HAP-1 (cell line): ENCODE measurements around the gene SUPT5H.

Experiments used
- DNase-seq, 2 experiments: peaks; one replicate each; pipeline ENCODE4 v3.0.0-alpha.2; 2016 to 2020; ENCODE audit warnings: low spot score in 2 of 2
- H3K27me3 ChIP-seq: fragments of 250-450 bp; sonication (Bioruptor Pico); 2 replicates; pipeline ENCODE4 v1.5.1; 2020; ENCODE audit warnings: low read depth, mild to moderate bottlenecking, moderate library complexity
- H3K36me3 ChIP-seq: fragments of 250-450 bp; sonication (Bioruptor Pico); replicated peaks from 2 replicates; pipeline ENCODE4 v1.5.1; 2020; ENCODE audit warnings: mild to moderate bottlenecking
- H3K4me1 ChIP-seq: fragments of 250-450 bp; sonication (Bioruptor Pico); 2 replicates; pipeline ENCODE4 v1.5.1; 2020; ENCODE audit warnings: mild to moderate bottlenecking
- H3K4me3 ChIP-seq: fragments of 250-450 bp; sonication (Bioruptor Pico); 2 replicates; pipeline ENCODE4 v1.5.1; 2020; ENCODE audit warnings: mild to moderate bottlenecking, moderate library complexity
- H3K9me3 ChIP-seq: fragments of 250-450 bp; sonication (Bioruptor Pico); 2 replicates; pipeline ENCODE4 v1.5.1; 2020; ENCODE audit warnings: mild to moderate bottlenecking, moderate library complexity
- in situ Hi-C: fragments of 300-500 bp; cut with MboI; formaldehyde crosslinking; loops from 3 replicates; pipeline ENCODE4 v1.14.3; 2020; ENCODE audit warnings: low sequenced_read_pairs, inconsistent platforms, mixed read lengths

Gene SUPT5H

DNA sequence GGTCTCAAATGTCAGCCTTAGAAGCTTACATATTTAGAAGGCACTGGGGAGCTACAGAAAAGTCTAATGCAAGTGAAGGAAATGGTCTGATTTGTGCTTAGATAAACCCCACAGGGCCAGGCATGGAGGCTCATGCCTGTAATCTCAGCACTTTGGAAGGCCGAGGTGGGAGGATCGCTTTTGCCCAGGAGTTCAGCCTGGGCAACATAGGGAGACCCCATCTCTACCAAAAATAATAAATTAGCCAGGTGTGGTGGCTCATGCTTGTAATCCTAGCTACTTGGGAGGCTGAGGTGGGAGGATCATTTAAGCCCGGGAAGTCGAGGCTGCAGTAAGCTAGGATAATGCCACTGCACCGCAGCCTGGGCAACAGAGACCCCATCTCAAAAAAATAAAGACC is 50.7 kb downstream of the SUPT5H start:
- in situ Hi-C loops: no loop called here
- Histone ChIP-seq H3K4me1 (peaks cover 11% of the 10 kb centered on the region), H3K27me3 (no peaks in the 10 kb centered on the region), H3K9me3 (no peaks in the 10 kb centered on the region), H3K4me3 (no peak overlapping the region), H3K36me3 (no peaks in the 10 kb centered on the region; the same call in 1 of the 2 replicates)
- no peak for DNase-seq

DNA sequence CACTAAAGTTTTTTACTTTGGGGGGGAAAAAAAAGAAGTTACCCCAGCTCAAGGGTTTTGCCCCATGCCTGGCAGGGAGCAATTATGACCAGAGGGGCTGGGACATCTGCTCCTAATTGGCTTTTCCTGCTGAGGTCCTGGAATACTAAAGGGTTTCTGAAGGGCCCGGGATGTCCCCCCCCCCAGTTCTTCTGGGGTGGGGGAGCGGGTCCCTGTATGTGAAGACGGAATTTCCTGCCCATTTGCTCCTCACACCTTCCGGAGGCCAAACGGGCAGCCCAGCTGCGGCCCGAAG is 52.3 kb downstream of the SUPT5H start:
- in situ Hi-C loops: no loop called here
- DNase-seq: no peak
- no peaks in the 10 kb centered on the region for H3K27me3 ChIP-seq
- no peaks in the 10 kb centered on the region for H3K36me3 ChIP-seq
- peaks cover 11% of the 10 kb centered on the region for H3K4me1 ChIP-seq
- no peaks in the 10 kb centered on the region; the same call in 1 of the 2 replicates for H3K9me3 ChIP-seq
- peak overlapping the region; percentile 6 for H3K4me3 ChIP-seq

DNA sequence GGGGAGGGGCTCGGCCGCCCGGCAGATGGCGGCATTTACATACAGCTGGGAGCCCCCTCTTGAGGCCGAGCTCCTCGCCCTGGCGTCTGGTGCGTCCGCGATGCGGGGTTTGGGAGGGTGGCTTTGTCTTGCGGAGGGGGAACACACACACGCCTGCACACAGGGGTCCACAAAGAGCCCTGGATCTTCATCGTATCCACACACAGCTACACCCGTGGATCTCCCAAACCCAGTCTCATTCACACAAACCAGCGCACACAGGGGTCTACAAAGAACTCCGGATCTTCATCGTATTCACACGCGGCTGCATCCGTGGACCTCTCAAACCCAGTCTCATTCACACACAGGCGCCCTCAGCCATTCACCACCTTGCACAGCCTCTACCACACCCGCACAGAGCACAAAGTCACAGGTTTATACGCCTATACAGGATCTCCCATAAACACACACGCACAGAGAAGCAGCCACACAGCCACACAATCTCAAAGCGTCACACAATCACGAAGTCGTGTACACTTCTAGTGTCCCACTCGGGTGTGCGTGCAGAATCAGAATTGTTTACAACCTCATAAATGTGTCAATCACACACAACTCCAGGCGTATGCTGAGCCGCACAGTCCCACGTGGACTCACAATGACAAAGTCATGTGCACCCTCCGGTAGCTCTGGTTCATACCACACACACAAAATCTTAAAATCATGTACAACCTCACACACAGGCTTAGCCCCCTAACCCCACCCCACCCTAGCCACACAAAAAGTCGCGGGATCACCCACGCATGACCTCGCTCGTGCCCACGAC is 52.8 kb downstream of the SUPT5H start:
- no peaks in the 10 kb centered on the region for H3K36me3 ChIP-seq
- H3K4me3 ChIP-seq: peak overlapping the region; percentile 6
- H3K4me1 ChIP-seq: peaks cover 11% of the 10 kb centered on the region
- peak; percentile 59 to 79 for DNase-seq
- H3K27me3 ChIP-seq: no peaks in the 10 kb centered on the region
- no peaks in the 10 kb centered on the region; the same call in 1 of the 2 replicates for H3K9me3 ChIP-seq
- in situ Hi-C loops: no loop called here

DNA sequence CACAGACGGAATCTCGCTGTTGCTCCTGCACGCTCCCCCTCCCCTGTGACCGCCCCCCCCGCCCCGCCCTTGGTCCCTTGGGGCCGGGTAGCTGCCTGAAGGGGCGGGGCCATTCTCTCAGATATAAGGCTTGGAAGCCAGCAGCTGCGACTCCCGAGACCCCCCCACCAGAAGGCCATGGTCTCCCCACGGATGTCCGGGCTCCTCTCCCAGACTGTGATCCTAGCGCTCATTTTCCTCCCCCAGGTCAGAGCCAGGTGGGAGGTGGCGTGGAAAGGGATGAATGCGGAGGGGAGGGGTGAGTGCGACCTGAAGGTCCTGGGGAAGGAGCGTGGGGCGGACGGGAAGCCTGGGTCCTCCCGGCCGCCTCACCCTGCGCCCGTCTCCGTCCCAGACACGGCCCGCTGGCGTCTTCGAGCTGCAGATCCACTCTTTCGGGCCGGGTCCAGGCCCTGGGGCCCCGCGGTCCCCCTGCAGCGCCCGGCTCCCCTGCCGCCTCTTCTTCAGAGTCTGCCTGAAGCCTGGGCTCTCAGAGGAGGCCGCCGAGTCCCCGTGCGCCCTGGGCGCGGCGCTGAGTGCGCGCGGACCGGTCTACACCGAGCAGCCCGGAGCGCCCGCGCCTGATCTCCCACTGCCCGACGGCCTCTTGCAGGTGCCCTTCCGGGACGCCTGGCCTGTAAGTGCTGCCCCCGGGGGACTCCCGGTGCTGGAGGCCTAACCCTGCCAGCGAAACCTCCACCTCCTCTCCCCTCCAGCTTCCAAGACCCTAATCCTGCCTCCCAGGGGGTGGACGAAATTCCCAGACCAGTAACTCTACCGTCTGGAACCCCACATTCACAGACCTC is 53.6 kb downstream of the SUPT5H start, which contains the start of gene DLL3:
Gene DLL3, plus strand, starts transcription at position 150 of the 845 bp plus-strand sequence. Its CDS starts 28 bp downstream, at position 178.
- H3K27me3 ChIP-seq: no peaks in the 10 kb centered on the region
- H3K4me1 ChIP-seq: peaks cover 11% of the 10 kb centered on the region
- no peaks in the 10 kb centered on the region; the same call in 1 of the 2 replicates for H3K9me3 ChIP-seq
- in situ Hi-C loops: no loop called here
- peak in 1 of 2 experiments; percentile 56 for DNase-seq
- H3K4me3 ChIP-seq: peak within 1 kb of the TSS; percentile 6
- no peaks in the 10 kb centered on the region for H3K36me3 ChIP-seq

DNA sequence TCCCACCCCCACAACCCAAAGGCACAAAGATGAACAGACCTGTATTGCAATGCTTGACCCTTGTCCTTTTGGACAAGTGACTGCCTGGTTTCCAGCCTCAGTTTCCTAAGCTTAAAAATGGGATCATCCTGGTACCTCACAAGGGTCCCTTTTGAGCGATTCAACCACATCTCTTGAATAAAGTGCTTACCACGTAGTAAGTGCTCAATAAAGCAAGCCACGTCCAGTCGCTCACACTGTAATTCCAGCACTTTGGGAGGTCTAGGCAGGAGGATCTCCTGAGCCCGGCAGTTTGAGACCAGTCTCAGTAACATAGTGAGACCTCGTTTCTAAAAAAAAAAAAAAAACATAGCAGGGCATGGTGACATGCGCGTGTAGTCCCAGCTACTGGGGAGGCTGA is 54.5 kb downstream of the SUPT5H start:
- Histone ChIP-seq H3K4me3 (no peak overlapping the region), H3K36me3 (no peaks in the 10 kb centered on the region), H3K27me3 (no peaks in the 10 kb centered on the region), H3K4me1 (peaks cover 11% of the 10 kb centered on the region), H3K9me3 (no peaks in the 10 kb centered on the region; the same call in 1 of the 2 replicates)
- in situ Hi-C loops: no loop called here
- DNase-seq: no peak

DNA sequence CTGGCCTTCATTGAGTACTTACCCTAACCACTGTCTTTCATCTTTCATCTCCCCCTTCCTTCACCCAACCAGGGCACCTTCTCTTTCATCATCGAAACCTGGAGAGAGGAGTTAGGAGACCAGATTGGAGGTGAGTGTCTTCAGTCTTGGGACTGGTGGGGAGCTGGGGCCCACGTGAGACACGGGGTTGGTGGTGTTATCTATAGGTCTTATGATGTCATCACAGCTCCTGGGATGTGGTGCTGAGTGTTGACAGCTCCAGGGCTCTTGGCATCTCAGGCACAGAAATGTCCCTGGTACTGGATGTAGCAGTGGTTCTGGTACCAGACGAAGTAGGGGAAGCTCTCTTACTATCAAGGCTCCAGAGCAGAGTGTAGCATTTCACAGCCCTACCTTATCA is 55.2 kb downstream of the SUPT5H start:
- Histone ChIP-seq H3K4me1 (peaks cover 11% of the 10 kb centered on the region), H3K4me3 (no peak overlapping the region), H3K27me3 (no peaks in the 10 kb centered on the region), H3K9me3 (no peaks in the 10 kb centered on the region; the same call in 1 of the 2 replicates), H3K36me3 (no peaks in the 10 kb centered on the region)
- no peak for DNase-seq
- in situ Hi-C loops: no loop called here

DNA sequence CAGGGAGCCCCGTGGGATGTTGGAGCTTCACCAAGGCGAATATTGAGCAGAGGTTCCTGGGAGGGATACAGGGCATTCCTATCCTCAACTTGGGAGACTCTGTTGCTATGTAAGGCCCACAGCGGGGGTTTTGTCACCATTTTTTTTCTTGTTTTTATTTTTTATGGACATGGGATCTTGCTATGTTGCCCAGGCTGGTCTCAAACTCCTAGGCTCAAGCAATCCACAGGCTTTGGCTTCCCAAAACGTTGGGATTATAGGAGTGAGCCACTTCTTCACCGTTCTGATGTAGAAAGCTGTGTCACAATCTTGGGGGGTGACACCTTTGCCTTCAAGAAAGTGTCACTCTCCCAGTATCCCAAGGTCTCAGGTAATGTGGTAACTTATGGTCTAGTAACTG is 56.0 kb downstream of the SUPT5H start:
- H3K36me3 ChIP-seq: no peaks in the 10 kb centered on the region
- in situ Hi-C loops: no loop called here
- H3K27me3 ChIP-seq: no peaks in the 10 kb centered on the region

DNA sequence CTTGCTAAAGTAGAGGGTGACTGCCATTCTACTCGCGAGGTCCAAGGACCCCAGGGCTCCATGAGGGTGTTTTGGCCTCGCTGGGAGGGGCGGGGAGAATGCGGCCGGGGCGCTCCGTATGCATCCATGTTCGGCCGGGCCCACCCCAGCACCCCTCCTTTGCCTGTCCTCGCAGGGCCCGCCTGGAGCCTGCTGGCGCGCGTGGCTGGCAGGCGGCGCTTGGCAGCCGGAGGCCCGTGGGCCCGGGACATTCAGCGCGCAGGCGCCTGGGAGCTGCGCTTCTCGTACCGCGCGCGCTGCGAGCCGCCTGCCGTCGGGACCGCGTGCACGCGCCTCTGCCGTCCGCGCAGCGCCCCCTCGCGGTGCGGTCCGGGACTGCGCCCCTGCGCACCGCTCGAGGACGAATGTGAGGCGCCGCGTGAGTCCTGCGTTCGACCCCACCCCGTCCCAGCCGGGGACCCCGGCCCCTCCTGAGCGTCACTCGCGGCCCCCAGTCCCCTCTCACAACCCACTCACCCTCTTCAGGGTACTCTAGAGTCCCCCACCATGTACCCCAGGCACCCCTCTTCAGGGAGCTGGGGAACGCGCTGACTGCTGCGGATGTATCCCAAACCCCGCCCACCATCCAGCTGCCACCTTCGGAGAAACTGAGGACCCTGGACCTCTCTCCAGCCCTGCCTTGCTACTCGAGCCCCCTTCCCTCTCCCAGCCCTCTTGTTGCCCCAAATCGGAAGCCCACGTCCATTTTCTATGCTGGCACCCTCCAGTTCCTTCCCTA is 57.4 kb downstream of the SUPT5H start:
- H3K36me3 ChIP-seq: no peaks in the 10 kb centered on the region
- in situ Hi-C loops: no loop called here
- peaks cover 10% of the 10 kb centered on the region for H3K4me1 ChIP-seq
- peak; percentile 79 for DNase-seq
- H3K27me3 ChIP-seq: no peaks in the 10 kb centered on the region
- H3K9me3 ChIP-seq: no peaks in the 10 kb centered on the region; the same call in none of the 2 replicates
- H3K4me3 ChIP-seq: peak overlapping the region; percentile 6; the same call in 1 of the 2 replicates

More for the DNA sequence above, 56.0 kb downstream of the SUPT5H start:
- DNase-seq: no peak
- no peak overlapping the region for H3K4me3 ChIP-seq
- no peaks in the 10 kb centered on the region; the same call in 1 of the 2 replicates for H3K9me3 ChIP-seq
- peaks cover 11% of the 10 kb centered on the region for H3K4me1 ChIP-seq

DNA sequence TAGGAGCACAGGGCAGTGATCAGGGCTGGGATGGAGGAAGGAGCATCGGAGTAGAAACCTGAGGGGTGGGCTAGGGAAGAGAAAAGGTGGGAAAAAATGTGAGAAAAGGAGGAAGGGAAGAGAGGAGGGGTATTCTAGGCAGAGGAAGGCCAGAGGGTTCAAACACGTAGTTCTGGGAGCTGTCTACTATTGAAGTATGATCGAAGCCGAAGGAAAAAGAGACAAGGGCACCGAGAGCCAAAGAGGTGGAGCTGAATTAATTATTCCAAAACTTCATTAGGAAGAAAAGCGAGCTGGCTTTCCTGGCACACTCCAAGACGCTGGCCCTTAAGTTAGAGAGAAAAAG is 61.2 kb downstream of the SUPT5H start:
- DNase-seq: no peak
- Histone ChIP-seq H3K9me3 (no peaks in the 10 kb centered on the region; the same call in none of the 2 replicates), H3K4me1 (peaks cover 5% of the 10 kb centered on the region), H3K36me3 (no peaks in the 10 kb centered on the region), H3K27me3 (no peaks in the 10 kb centered on the region), H3K4me3 (no peak overlapping the region)
- in situ Hi-C loops: no loop called here

DNA sequence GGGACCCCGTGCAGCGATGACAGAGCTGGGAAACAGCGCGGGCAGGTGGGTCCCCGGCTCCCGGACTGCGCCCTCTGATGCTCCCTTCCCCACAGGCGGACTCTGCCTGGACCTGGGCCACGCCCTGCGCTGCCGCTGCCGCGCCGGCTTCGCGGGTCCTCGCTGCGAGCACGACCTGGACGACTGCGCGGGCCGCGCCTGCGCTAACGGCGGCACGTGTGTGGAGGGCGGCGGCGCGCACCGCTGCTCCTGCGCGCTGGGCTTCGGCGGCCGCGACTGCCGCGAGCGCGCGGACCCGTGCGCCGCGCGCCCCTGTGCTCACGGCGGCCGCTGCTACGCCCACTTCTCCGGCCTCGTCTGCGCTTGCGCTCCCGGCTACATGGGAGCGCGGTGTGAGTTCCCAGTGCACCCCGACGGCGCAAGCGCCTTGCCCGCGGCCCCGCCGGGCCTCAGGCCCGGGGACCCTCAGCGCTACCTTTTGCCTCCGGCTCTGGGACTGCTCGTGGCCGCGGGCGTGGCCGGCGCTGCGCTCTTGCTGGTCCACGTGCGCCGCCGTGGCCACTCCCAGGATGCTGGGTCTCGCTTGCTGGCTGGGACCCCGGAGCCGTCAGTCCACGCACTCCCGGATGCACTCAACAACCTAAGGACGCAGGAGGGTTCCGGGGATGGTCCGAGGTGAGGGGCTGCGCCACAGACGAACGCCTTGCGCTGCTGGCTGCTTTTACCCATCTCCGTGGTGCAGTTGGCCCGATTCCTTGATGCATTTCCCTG is 61.7 kb downstream of the SUPT5H start:
- in situ Hi-C loops: no loop called here
- H3K9me3 ChIP-seq: no peaks in the 10 kb centered on the region; the same call in none of the 2 replicates
- DNase-seq: peak; percentile 78 to 82
- H3K4me3 ChIP-seq: peak overlapping the region; percentile 55
- no peaks in the 10 kb centered on the region for H3K36me3 ChIP-seq
- no peaks in the 10 kb centered on the region for H3K27me3 ChIP-seq
- peaks cover 5% of the 10 kb centered on the region for H3K4me1 ChIP-seq

DNA sequence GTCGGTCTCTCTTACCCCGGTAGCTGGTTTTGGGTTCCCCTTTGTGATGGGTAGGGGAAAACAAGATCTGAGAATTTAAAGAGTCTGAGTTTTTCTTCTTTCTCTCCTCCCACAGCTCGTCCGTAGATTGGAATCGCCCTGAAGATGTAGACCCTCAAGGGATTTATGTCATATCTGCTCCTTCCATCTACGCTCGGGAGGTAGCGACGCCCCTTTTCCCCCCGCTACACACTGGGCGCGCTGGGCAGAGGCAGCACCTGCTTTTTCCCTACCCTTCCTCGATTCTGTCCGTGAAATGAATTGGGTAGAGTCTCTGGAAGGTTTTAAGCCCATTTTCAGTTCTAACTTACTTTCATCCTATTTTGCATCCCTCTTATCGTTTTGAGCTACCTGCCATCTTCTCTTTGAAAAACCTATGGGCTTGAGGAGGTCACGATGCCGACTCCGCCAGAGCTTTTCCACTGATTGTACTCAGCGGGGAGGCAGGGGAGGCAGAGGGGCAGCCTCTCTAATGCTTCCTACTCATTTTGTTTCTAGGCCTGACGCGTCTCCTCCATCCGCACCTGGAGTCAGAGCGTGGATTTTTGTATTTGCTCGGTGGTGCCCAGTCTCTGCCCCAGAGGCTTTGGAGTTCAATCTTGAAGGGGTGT is 62.5 kb downstream of the SUPT5H start:
- no peaks in the 10 kb centered on the region for H3K36me3 ChIP-seq
- H3K9me3 ChIP-seq: no peaks in the 10 kb centered on the region; the same call in 1 of the 2 replicates
- in situ Hi-C loops: no loop called here
- no peak for DNase-seq
- no peaks in the 10 kb centered on the region for H3K27me3 ChIP-seq
- H3K4me3 ChIP-seq: peak overlapping the region; percentile 55
- peaks cover 5% of the 10 kb centered on the region for H3K4me1 ChIP-seq

DNA sequence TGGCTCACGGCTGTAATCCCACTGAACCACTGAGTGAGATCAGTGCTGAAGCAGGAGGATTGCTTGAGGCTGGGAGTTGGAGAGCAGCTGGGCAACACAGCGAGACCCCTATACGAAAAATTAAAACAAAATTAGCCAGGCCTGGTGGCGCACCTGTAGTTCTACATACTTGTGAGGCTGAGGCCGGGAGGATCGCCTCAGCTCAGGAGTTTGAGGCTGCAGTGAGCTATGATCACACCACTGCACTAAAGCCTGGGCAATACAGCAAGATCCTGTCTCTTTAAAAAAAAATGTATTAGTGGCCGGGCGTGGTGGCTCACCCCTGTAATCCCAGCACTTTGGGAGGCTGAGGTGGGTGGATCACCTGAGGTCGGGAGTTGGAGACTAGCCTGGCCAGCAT is 63.2 kb downstream of the SUPT5H start:
- no peaks in the 10 kb centered on the region for H3K36me3 ChIP-seq
- H3K4me3 ChIP-seq: no peak overlapping the region
- H3K9me3 ChIP-seq: no peaks in the 10 kb centered on the region; the same call in 1 of the 2 replicates
- DNase-seq: no peak
- H3K27me3 ChIP-seq: no peaks in the 10 kb centered on the region
- in situ Hi-C loops: no loop called here
- H3K4me1 ChIP-seq: peaks cover 5% of the 10 kb centered on the region
